H9 (cell line): ENCODE results near the gene MCF2L. TPM values are rescaled to one million over a fixed set of nuclear protein-coding genes. Genes with fewer than 3 reads are reported as not detected.

Experiments
- DNase-seq: peaks from one replicate; pipeline ENCODE4 v3.0.0-alpha.2; 2017
- H2AFZ ChIP-seq: one replicate; pipeline ENCODE4 v1.6.1; 2013; ENCODE audit warnings: mild to moderate bottlenecking, low read length, control low read depth, moderate library complexity
- H2AK5ac ChIP-seq: 2 replicates; pipeline ENCODE4 v1.6.1; 2013; ENCODE audit warnings: low read length, control low read depth, mixed read lengths; ENCODE audit not compliant: insufficient read length
- H2BK120ac ChIP-seq: one replicate; pipeline ENCODE4 v1.6.1; 2013; ENCODE audit warnings: low read depth, mild to moderate bottlenecking, low read length, control low read depth, inconsistent platforms; ENCODE audit not compliant: poor library complexity, severe bottlenecking
- H2BK12ac ChIP-seq: 2 replicates; pipeline ENCODE4 v1.6.1; 2013; ENCODE audit warnings: low read length, control low read depth, mixed read lengths, low read depth; ENCODE audit not compliant: insufficient read length
- H2BK15ac ChIP-seq: 2 replicates; pipeline ENCODE4 v1.6.1; 2013; ENCODE audit warnings: low read depth, low read length, control low read depth
- H2BK20ac ChIP-seq: one replicate; pipeline ENCODE4 v1.6.1; 2013; ENCODE audit warnings: low read depth, mild to moderate bottlenecking, low read length, control low read depth, inconsistent platforms; ENCODE audit not compliant: poor library complexity, severe bottlenecking
- H2BK5ac ChIP-seq: 2 replicates; pipeline ENCODE4 v1.6.1; 2013; ENCODE audit warnings: low read length, control low read depth, mixed read lengths; ENCODE audit not compliant: insufficient read length
- H3K14ac ChIP-seq: 2 replicates; pipeline ENCODE4 v1.6.1; 2013; ENCODE audit warnings: low read length, control low read depth; ENCODE audit not compliant: insufficient read depth
- H3K18ac ChIP-seq: 2 replicates; pipeline ENCODE4 v1.6.1; 2013; ENCODE audit warnings: low read depth, mild to moderate bottlenecking, mixed read lengths, low read length, control low read depth; ENCODE audit not compliant: insufficient read length
- H3K23ac ChIP-seq: 2 replicates; pipeline ENCODE4 v1.6.1; 2013; ENCODE audit warnings: low read length, control low read depth, mixed read lengths, low read depth; ENCODE audit not compliant: insufficient read length
- H3K23me2 ChIP-seq: 2 replicates; pipeline ENCODE4 v1.6.1; 2013; ENCODE audit warnings: low read depth, mild to moderate bottlenecking, mixed read lengths, low read length, control low read depth; ENCODE audit not compliant: insufficient read length, poor library complexity, severe bottlenecking
- H3K27ac ChIP-seq: 2 replicates; pipeline ENCODE4 v1.5.1; 2013; ENCODE audit warnings: low read length, control low read depth, mixed read lengths, low read depth; ENCODE audit not compliant: insufficient read length
- H3K27me3 ChIP-seq: 2 replicates; pipeline ENCODE4 v1.6.1; 2013; ENCODE audit warnings: low read length, control low read depth, inconsistent platforms; ENCODE audit not compliant: insufficient read depth
- H3K4ac ChIP-seq: 2 replicates; pipeline ENCODE4 v1.6.1; 2013; ENCODE audit warnings: low read depth, mild to moderate bottlenecking, control low read depth, inconsistent platforms, low read length, moderate library complexity
- H3K4me1 ChIP-seq: 2 replicates; pipeline ENCODE4 v1.6.1; 2013; ENCODE audit warnings: low read length, control low read depth, inconsistent platforms; ENCODE audit not compliant: insufficient read depth
- H3K4me2 ChIP-seq: 2 replicates; pipeline ENCODE4 v1.6.1; 2013; ENCODE audit warnings: low read length, control low read depth, mixed read lengths; ENCODE audit not compliant: insufficient read length, insufficient read depth
- H3K56ac ChIP-seq: 2 replicates; pipeline ENCODE4 v1.6.1; 2013; ENCODE audit warnings: low read depth, mild to moderate bottlenecking, mixed read lengths, low read length, control low read depth; ENCODE audit not compliant: insufficient read length
- H3K79me1 ChIP-seq: 2 replicates; pipeline ENCODE4 v1.6.1; 2013; ENCODE audit warnings: low read depth, mild to moderate bottlenecking, moderate library complexity, low read length, control low read depth, inconsistent platforms; ENCODE audit not compliant: insufficient read depth, poor library complexity, severe bottlenecking
- H3K79me2 ChIP-seq: 2 replicates; pipeline ENCODE4 v1.6.1; 2013; ENCODE audit warnings: low read length, control low read depth, inconsistent platforms; ENCODE audit not compliant: insufficient read depth
- H3K9ac ChIP-seq: 2 replicates; pipeline ENCODE4 v1.6.1; 2013; ENCODE audit warnings: low read length, control low read depth, mixed read lengths; ENCODE audit not compliant: insufficient read length; ENCODE audit errors: extremely low read depth
- H3K9me3 ChIP-seq: one replicate; pipeline ENCODE4 v1.6.1; 2013; ENCODE audit warnings: low read depth, low read length, inconsistent platforms; ENCODE audit not compliant: control insufficient read depth
- H3T11ph ChIP-seq: one replicate; pipeline ENCODE4 v1.6.1; 2013; ENCODE audit warnings: mild to moderate bottlenecking, low read length, control low read depth, inconsistent platforms
- H4K20me1 ChIP-seq: one replicate; pipeline ENCODE4 v1.6.1; 2013; ENCODE audit not compliant: control insufficient read depth, insufficient read length, insufficient read depth
- H4K5ac ChIP-seq: 2 replicates; pipeline ENCODE4 v1.6.1; 2013; ENCODE audit warnings: low read depth, mild to moderate bottlenecking, mixed read lengths, low read length, control low read depth; ENCODE audit not compliant: insufficient read length
- H4K8ac ChIP-seq: replicated peaks from 2 replicates; pipeline ENCODE4 v1.6.1; 2013; ENCODE audit warnings: low read length, control low read depth, mixed read lengths, low read depth; ENCODE audit not compliant: insufficient read length
- H4K91ac ChIP-seq: 2 replicates; pipeline ENCODE4 v1.6.1; 2013; ENCODE audit warnings: low read depth, mild to moderate bottlenecking, moderate library complexity, mixed read lengths, low read length, control low read depth; ENCODE audit not compliant: insufficient read length
- H3K27ac Mint-ChIP-seq, 3 experiments: 2 replicates in 2 of 3; 3 replicates in 1 of 3; pipeline ENCODE4 v1.8.0; 2020 to 2021; ENCODE audit warnings: mixed read lengths in 3 of 3, mild to moderate bottlenecking in 1 of 3, moderate library complexity in 1 of 3
- H3K27me3 Mint-ChIP-seq: 2 replicates; pipeline ENCODE4 v1.8.0; 2021; ENCODE audit warnings: low read depth, mild to moderate bottlenecking, moderate library complexity, mixed read lengths
- H3K36me3 Mint-ChIP-seq, 3 experiments: 2 replicates in 2 of 3; 3 replicates in 1 of 3; pipeline ENCODE4 v1.8.0; 2020 to 2021; ENCODE audit warnings: low read depth in 3 of 3, mixed read lengths in 3 of 3; ENCODE audit not compliant: insufficient read depth in 1 of 3
- H3K4me1 Mint-ChIP-seq, 2 experiments: 2 replicates each; pipeline ENCODE4 v1.8.0; 2020; ENCODE audit warnings: mixed read lengths in 2 of 2
- H3K4me3 Mint-ChIP-seq, 2 experiments: 2 replicates in 1 of 2; 3 replicates in 1 of 2; pipeline ENCODE4 v1.8.0; 2020 to 2021; ENCODE audit warnings: mild to moderate bottlenecking in 2 of 2, mixed read lengths in 2 of 2, moderate library complexity in 1 of 2
- H3K9me3 Mint-ChIP-seq, 2 experiments: 2 replicates in 1 of 2; 3 replicates in 1 of 2; pipeline ENCODE4 v1.8.0; 2020; ENCODE audit warnings: mild to moderate bottlenecking in 2 of 2, mixed read lengths in 2 of 2, moderate library complexity in 1 of 2
- WGBS: extraction: QIAGEN DNeasy Blood & Tissue Kit; methylation state at CpG from one replicate; pipeline ENCODE4 v1.1.7; 2013; ENCODE audit warnings: missing lambda C conversion rate, low lambda C conversion rate, mixed read lengths; ENCODE audit not compliant: insufficient read length; ENCODE audit errors: extremely low coverage; 5-methylcytosine and 5-hydroxymethylcytosine counted together
- total RNA-seq: library from RNA; stranded (reverse); gene quantifications from 2 replicates; pipeline ENCODE4 v1.2.1, GENCODE V29; 2021
- TF ChIP-seq, protein P1 (sequence below): fragments of 200-600 bp; sonication (generic); conservative IDR thresholded peaks from 3 replicates; pipeline ENCODE4 v1.8.0; 2021; ENCODE audit warnings: antibody characterized with exemption, mild to moderate bottlenecking

The MCF2L gene
- total RNA-seq, 1 experiment from 2014 or later = 18.5 TPM

DNA sequence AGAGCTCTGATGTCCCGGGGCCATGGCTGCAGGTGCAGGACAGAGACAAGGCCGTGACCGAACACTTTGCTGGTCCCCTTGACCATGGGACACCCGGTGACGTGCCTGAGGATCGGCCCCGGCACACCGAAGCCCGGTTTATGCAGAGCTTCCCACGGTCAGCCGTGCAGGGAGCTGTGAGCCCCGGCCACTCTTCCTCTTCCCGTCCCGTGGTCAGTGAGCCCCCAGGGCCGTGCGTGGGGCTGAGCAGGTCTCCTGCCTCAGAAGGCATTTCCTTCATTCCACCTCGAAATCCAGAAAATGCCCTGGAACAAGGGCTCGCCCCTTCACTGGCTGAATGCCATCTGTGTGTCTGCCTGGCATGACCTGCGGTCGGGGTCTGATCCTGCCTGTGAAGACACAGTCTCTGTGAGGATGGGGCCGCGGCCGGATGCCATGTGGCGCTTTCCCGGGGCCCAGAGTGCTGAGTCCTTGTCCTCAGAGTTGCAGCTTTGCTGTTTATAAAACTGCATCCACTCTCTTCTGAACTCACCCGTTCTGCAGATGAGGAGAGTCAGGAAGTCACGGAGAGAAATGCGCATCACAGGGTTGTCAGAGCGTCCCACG, 16.9 kb downstream of the MCF2L start:
- Mint-ChIP-seq H3K4me1 (peaks cover 11 to 23% of the 10 kb centered on the region in 2 experiments), H3K4me3 (no peak overlapping the region), H3K9me3 (peaks cover 11 to 14% of the 10 kb centered on the region in 2 experiments), H3K27me3 (peaks cover 3% of the 10 kb centered on the region), H3K27ac (peak overlapping the region in 1 of 3 experiments; percentile 74; a peak in 1 of 7 replicates), H3K36me3 (peaks cover 10 to 17% (median 14%) of the 10 kb centered on the region in 3 experiments)
- Histone ChIP-seq H2BK15ac (no peak overlapping the region), H3K14ac (peak overlapping the region; percentile 1; the same call in 1 of the 2 replicates), H3K27me3 (no peaks in the 10 kb centered on the region), H2AK5ac (no peak overlapping the region), H3K23me2 (no peaks in the 10 kb centered on the region), H3K56ac (no peak overlapping the region), H4K91ac (no peak overlapping the region), H3K18ac (no peak overlapping the region), H3T11ph (no peak overlapping the region), H4K8ac (no peak overlapping the region), H4K20me1 (peaks cover 5% of the 10 kb centered on the region), H3K4me2 (no peak overlapping the region), H3K27ac (no peak overlapping the region), H3K23ac (no peak overlapping the region), H2BK20ac (no peak overlapping the region), H3K79me1 (no peaks in the 10 kb centered on the region), H4K5ac (no peak overlapping the region), H2AFZ (no peak overlapping the region), H3K4ac (no peak overlapping the region), H3K79me2 (no peaks in the 10 kb centered on the region), H2BK12ac (no peak overlapping the region), H2BK120ac (no peak overlapping the region), H3K4me1 (no peaks in the 10 kb centered on the region; the same call in 1 of the 2 replicates), H3K9ac (no peak overlapping the region), H3K9me3 (no peaks in the 10 kb centered on the region), H2BK5ac (no peak overlapping the region)
- no CpG with 5 or more reads among the region's 30 CpGs for WGBS
- TF ChIP-seq, protein P1, sequence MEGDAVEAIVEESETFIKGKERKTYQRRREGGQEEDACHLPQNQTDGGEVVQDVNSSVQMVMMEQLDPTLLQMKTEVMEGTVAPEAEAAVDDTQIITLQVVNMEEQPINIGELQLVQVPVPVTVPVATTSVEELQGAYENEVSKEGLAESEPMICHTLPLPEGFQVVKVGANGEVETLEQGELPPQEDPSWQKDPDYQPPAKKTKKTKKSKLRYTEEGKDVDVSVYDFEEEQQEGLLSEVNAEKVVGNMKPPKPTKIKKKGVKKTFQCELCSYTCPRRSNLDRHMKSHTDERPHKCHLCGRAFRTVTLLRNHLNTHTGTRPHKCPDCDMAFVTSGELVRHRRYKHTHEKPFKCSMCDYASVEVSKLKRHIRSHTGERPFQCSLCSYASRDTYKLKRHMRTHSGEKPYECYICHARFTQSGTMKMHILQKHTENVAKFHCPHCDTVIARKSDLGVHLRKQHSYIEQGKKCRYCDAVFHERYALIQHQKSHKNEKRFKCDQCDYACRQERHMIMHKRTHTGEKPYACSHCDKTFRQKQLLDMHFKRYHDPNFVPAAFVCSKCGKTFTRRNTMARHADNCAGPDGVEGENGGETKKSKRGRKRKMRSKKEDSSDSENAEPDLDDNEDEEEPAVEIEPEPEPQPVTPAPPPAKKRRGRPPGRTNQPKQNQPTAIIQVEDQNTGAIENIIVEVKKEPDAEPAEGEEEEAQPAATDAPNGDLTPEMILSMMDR = no peak
- no peak for DNase-seq
